AG04449 (cell line): ENCODE measurements around the gene USP36.

Experiments used
- CTCF ChIA-PET: fragments of 350-600 bp; formaldehyde crosslinking; extraction: SDS; loops from one replicate; lab custom pipeline; 2021; ENCODE audit warnings: antibody characterized with exemption; lab: Yijun Ruan, JAX
- POLR2A ChIA-PET: fragments of 400-600, 350-600 bp; formaldehyde crosslinking; extraction: SDS; loops from one replicate; lab custom pipeline; 2020; ENCODE audit warnings: antibody characterized with exemption, inconsistent platforms; lab: Yijun Ruan, JAX
- DNase-seq: peaks from one replicate; pipeline ENCODE4 v3.0.0-alpha.2; 2010; ENCODE audit warnings: low read depth, low spot score
- H3K4me3 ChIP-seq: 2 replicates; pipeline ENCODE4 v1.5.1; 2011; ENCODE audit warnings: low read depth, mild to moderate bottlenecking, control low read depth, low read length
- TF ChIP-seq, protein P1 (sequence below): IDR thresholded peaks from one replicate; pipeline ENCODE4 v1.5.1; 2011; ENCODE audit warnings: mild to moderate bottlenecking, moderate library complexity, low read length, control low read depth, inconsistent platforms; ENCODE audit not compliant: insufficient read depth; ENCODE audit errors: missing control alignments

The USP36 gene

DNA sequence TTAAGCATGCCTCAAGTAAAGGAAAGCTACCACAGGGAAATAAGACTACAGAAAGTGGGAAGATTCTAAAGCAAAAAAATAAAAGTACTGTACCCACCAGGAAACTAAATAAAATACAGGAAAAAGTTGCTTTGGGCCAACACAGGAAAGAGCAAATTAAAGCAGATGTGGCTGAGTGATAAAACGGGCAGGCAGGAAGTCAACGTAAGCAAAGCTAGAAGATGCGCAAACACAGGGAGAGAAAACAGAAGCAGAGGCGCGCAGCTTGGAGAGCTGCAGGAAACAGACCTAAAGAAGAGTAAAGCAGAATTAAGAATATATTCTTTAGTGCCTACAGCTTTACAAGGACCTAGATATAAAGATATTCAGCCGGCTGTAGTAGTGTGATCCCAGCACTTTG lies 21.7 kb downstream of the USP36 start:
- TF ChIP-seq, protein P1, sequence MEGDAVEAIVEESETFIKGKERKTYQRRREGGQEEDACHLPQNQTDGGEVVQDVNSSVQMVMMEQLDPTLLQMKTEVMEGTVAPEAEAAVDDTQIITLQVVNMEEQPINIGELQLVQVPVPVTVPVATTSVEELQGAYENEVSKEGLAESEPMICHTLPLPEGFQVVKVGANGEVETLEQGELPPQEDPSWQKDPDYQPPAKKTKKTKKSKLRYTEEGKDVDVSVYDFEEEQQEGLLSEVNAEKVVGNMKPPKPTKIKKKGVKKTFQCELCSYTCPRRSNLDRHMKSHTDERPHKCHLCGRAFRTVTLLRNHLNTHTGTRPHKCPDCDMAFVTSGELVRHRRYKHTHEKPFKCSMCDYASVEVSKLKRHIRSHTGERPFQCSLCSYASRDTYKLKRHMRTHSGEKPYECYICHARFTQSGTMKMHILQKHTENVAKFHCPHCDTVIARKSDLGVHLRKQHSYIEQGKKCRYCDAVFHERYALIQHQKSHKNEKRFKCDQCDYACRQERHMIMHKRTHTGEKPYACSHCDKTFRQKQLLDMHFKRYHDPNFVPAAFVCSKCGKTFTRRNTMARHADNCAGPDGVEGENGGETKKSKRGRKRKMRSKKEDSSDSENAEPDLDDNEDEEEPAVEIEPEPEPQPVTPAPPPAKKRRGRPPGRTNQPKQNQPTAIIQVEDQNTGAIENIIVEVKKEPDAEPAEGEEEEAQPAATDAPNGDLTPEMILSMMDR, result no peak
- ChIA-PET POLR2A (no interaction called here), CTCF (interaction anchor here (1.7 to 2.0 kb wide), 2 partner anchors 10 to 153 kb away, joined by 7 to 11 read pairs; no protein-coding TSS in a partner anchor)
- no peak for DNase-seq
- no peak overlapping the region for H3K4me3 ChIP-seq

DNA sequence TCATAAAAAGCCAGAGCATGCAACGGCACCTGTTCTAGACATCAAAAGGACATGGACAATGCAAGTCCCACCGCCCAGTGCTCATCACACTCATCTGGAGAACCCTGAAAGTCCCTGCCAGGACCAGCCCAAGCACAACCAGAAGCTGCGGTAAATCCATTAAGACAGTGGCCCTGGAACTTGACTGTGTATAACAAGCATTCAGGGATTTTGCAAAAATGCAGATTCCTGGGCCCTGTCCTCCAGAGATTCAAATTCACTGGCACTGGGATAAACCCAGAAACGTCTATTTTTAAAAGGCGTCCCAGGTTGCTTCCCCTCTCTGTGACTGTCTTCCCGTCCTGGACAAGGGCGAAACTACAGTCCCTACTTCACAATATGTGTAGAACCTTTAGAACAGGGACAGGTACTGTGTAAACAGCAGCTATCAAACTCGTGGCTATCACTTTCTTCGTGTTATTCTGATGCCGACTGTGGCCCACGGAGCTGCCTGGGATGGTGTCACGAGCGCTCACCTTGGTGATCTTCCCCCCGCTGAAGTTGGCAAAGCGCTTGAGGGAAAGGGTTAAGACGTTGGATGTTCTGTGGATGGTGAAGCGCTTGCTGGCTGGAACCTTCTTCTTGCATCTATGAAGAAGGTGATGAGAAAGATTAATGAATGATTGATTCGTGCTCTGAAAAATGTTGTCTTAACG lies 22.3 kb downstream of the USP36 start:
- POLR2A ChIA-PET, result no interaction called here
- TF ChIP-seq, protein P1, result no peak
- DNase-seq, result no peak
- CTCF ChIA-PET, result interaction anchor here (1.7 to 2.0 kb wide), 2 partner anchors 11 to 153 kb away, joined by 7 to 11 read pairs; no protein-coding TSS in a partner anchor
- H3K4me3 ChIP-seq, result no peak overlapping the region

DNA sequence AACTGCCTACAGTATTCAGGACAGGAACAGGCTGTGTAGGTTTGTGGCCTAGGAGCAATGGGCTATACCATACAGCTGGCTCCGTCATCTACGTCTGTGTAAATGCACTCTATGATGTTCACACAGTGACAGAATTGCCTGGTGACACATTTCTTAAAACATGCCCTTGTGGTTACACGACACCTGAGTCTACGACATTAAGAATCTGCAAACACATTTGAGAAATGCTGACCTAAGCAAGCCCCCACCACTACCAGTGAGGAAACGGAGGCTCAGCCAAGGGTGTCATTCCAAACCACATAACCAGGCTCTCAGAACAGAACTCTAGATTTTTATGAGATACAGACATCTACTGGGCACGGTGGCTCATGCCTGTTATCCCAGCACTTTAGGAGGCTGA lies 23.5 kb downstream of the USP36 start:
- ChIA-PET POLR2A (interaction anchor here (0.7 kb wide), 1 partner anchor 26 kb away, joined by 3 read pairs; no protein-coding TSS in a partner anchor), CTCF (no interaction called here)
- DNase-seq, result no peak
- TF ChIP-seq, protein P1, result no peak
- H3K4me3 ChIP-seq, result no peak overlapping the region

DNA sequence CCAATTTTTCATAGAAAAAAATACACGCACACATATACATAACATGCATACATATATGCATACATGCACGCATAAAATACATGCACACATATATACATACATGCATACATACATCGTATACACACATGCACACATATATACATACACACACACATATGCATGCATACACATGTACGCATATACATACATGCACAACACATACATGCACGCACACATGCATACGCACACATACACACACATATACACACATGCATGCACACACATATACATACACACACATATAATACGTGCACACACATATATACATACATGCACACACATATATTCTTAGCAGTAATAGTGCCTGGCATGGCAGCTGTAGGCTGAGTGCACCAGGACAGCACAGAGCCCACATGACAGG lies 24.9 kb downstream of the USP36 start:
- ChIA-PET CTCF (no interaction called here), POLR2A (no interaction called here)
- no peak for DNase-seq
- TF ChIP-seq, protein P1, result no peak
- no peak overlapping the region for H3K4me3 ChIP-seq

DNA sequence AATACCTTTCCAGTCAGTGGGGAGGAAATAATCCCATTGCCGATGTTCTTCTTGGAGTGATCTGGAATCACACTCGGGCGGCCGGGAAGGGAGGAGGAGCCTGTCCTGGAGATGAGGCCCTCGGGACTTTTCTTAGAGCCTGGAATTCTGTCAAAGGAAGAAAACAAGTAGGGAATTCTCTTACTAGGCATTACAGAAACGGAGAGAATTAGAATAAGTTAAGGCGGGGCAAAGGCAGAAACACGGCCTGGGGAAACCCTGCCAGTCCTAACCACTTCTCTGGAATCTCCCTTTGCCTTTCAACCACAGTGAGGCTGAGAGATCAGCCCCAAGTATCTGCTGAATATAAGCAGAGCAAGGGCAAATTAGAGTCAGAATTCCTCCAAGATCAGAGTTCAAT lies 27.8 kb downstream of the USP36 start:
- ChIA-PET CTCF (no interaction called here), POLR2A (no interaction called here)
- no peak for DNase-seq
- H3K4me3 ChIP-seq, result no peak overlapping the region
- TF ChIP-seq, protein P1, result no peak

DNA sequence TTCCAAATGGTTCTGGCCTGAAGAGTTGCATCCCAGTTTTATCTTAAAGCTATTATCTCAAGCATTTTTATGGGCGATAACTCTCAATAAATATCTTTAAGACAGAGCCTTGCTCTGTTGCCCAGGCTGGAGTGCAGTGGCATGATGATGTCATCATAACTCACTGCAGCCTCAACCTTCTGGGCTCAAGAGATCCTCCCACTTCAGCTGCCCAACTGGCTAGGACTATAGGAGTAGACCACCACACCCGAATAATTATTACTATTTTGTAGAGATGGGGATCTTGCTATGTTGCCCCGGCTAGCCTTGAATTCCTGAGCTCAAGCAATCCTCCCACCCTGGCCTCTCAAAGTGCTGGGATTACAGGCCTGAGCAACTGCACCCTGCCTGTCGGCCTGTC lies 32.5 kb downstream of the USP36 start:
- TF ChIP-seq, protein P1, result no peak
- ChIA-PET POLR2A (interaction anchor here (1.4 kb wide), 1 partner anchor 15 kb away, joined by 4 read pairs; no protein-coding TSS in a partner anchor), CTCF (interaction anchor here (1.0 to 1.6 kb wide), 2 partner anchors 41 to 311 kb away, joined by 3 to 5 read pairs; no protein-coding TSS in a partner anchor)
- no peak overlapping the region for H3K4me3 ChIP-seq
- no peak for DNase-seq
